NCI-H2107 treated with DMSO at 0.1 percent for 48 hours (cell line): ENCODE results near the gene KIFC3.
"Not testable (repeated sequence)": the region's sequence is repeated elsewhere in the genome, so short reads cannot be mapped to it uniquely, and the experiment has no call there.

ENCODE experiments used
- DNase-seq: peaks from one replicate; lab custom pipeline; 2025; ENCODE audit not compliant: unreplicated experiment; lab: John Stamatoyannopoulos, UW

Gene KIFC3, protein sequence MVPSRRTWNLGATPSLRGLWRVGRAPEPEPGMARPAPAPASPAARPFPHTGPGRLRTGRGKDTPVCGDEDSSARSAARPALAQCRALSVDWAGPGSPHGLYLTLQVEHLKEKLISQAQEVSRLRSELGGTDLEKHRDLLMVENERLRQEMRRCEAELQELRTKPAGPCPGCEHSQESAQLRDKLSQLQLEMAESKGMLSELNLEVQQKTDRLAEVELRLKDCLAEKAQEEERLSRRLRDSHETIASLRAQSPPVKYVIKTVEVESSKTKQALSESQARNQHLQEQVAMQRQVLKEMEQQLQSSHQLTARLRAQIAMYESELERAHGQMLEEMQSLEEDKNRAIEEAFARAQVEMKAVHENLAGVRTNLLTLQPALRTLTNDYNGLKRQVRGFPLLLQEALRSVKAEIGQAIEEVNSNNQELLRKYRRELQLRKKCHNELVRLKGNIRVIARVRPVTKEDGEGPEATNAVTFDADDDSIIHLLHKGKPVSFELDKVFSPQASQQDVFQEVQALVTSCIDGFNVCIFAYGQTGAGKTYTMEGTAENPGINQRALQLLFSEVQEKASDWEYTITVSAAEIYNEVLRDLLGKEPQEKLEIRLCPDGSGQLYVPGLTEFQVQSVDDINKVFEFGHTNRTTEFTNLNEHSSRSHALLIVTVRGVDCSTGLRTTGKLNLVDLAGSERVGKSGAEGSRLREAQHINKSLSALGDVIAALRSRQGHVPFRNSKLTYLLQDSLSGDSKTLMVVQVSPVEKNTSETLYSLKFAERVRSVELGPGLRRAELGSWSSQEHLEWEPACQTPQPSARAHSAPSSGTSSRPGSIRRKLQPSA

DNA sequence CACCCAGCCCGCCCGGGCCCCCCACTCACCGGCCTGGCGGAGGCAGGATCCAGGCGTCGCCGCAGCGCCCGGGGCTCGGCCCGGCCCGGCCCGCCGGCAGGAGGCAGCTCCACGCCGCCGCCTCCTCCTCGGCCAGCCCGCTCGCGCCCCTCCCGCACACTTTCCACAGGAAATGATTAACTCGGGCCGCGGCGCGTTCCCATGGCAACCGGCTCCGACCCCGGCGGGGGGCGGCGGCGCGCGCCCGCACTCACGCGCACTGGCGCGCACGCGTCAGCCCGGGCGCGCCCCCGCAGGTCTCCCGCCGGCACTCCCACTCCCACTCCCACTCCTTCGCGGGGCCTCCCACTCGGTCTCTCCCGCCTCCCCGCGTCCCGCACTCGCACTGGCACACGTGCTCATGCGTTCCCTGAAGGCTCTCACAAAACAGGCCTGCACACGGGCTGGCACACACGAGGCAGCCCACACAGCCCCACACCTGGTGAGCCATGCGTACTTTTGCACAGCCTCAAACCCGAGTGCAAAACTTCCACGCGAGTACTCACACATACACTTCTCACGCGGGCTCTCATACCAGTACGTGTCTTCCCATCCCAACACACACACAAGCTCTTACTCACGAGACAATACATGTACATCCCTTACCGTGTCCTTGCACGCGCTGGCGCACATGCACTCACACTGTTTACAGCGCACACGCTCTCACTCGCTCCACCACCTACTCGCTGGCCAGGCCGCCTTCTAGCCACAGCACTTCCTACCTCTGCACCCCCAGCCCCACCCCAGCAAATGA, at the start of gene KIFC3:
KIFC3 (minus strand) TSS at position 151 of the 793 bp plus-strand sequence. CDS start 4,248 bp downstream, outside the sequence.
- DNase-seq, result no peak

DNA sequence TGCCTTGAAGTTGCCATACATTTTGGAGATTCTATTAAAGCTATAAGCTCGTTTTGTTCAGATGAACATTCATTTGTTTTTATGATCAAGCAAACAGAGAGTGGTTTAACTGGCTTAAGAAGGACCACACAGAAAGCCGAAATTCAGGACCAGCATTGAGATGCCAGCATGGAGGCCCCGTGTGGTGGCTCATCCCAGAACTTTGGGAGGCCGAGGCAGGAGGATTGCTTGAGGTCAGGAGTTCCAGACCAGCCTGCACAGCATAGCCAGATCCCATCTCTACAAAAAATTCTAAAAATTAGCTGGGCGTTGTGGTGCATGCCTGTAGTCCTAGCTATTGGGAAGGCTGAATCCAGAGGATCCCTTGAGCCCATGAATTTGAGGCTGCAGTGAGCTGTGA, 45.9 kb upstream of the KIFC3 start:
- no peak for DNase-seq

DNA sequence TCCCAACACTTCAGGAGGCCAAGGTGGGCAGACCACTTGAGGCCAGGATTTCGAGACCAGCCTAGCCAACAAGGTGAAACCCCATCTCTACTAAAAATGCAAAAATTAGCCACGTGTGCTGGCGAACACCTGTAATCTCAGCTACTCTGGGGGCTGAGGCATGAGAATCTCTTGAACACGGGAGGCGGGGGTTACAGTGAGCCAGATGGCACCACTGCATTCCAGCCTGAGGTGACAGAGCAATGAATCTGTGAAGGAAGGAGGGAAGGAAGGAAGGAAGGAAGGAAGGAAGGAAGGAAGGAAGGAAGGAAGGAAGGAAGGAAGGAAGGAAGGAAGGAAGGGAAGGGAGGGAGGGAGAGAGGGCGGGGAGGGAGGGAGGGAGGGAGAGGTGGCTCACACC, 44.6 kb upstream of the KIFC3 start:
- not testable (repeated sequence) for DNase-seq

DNA sequence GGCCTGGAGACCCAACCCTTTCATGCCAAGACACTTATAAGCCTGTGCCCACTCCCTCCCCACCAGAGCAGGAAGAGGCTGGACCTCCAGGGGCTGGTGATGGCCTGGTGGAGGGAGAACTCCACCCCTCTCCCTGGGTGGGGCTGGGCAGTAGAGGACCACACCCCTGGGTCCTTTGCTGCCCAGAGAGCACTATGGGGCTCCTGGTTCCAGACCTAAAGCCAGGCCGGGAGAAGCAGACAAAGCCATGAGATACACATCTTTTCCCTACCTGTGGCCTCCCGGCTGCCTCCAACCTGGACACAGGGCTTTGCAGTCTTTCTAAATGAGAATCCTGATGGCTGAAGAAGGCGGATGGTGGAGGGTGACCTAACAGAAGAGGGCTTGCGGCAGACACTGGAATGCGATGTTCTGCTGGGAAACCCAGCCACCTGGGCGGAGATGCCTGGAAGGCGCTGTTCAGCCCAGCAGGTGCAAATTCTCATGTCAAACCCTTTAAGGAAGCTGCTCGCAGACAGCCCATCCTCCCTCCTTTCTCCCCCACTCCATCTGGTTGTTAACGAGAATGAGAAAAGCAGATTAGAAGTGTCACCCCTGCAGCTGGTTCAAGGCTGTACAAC, 43.9 kb upstream of the KIFC3 start:
- peak; percentile 72 for DNase-seq

DNA sequence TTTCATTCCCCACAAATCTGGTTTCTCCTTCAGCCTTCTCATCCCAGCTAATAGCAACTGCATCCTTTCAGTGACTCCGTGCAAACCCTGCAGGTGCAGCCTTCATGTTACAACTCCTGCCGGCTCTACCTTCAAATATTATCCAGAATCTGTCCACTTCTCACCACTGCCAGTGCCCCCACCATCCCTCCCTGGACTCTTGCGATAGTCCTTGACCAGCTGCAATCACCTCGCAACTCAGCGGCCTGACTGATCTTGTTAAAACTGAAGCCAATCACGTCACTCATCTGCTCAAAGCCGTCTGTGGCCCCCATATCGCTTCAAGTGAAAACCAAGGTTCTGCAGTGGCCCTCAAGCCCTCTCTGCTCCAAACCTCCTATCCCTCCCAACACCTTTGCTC, 42.8 kb upstream of the KIFC3 start:
- no peak for DNase-seq

DNA sequence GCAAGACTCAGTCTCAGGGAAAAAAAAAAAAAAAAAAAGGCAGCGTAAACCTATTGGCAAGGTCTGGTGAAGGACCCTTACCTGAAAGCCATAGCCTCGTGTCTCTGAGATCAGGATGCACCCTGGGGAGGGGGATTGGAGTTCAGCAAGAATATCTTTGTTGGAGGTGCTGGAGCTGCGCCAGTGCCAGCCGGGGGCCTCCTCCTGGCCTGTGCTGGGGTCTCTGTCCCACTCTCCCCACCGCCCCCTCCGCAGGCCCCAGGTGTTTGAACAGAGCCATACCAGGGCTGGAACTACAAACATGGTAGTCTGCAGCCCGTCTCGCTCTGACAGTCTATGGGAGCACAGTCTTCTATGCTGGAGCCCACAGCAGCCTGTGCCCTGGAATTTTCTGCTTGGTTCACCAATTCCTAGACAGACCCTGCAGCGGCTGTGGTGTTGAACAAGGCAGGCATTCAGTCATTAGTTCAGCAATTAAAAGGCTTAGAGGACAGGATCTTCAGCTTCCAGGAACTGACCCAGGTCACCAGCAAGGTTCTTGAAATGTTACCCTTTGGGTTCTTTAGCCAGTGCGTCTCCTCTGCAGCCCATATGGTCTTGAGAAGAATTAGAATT, 42.2 kb upstream of the KIFC3 start:
- DNase-seq, result no peak

DNA sequence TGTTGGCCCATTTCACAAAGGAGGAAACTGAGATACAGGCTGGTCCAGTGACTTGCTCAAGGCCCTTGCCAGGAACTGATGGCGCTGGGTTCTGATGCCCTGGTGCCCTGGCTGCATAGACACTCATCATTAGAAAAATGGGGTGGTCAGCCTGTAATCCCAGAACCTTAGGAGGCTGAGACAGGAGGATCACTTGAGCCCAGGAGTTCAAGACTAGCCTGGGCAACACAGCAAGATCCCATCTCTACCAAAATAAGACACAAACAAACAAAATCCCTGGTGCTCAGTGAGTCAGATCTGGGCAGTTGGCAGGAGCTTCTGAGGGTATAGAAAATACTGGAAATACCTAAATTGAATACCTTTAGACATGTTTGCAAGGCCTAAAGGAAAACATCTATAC, 41.1 kb upstream of the KIFC3 start:
- no peak for DNase-seq

DNA sequence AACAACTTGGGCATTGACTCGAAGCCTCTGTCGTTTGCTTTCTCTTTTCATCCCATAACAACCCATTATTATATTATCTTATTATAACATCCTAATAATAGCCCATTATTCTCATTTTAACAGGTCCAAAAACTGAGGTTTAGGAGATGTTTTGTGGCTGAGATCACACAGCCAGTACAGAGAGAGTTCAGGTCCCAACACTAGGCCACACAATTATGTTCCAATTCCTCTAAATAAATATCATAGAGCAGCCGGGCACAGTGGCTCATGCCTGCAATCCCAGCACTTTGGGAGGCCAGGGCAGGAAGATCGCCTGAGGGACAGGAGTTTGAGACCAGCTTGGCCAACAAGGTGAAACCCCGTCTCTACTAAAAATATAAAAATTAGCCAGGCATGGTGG, 40.3 kb upstream of the KIFC3 start:
- no peak for DNase-seq

DNA sequence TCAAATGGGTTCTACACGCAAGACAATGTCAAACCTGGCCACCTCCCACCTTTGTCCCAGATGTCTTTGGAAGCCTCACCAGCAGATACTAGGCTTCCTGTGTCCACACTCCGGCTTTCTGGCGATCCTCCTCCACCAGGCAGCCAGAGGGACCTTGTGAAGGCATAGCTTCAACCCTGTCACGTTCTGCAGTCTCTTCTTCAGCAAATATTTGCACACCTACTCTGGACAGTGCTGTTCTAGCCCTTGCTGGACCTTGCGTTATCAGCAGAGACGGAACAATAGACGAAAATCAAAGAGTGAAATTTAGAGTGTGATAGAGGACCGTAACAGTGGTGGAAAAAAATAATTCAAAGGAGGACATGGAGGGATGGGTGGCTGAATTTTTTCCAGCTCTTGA, 38.5 kb upstream of the KIFC3 start:
- no peak for DNase-seq

DNA sequence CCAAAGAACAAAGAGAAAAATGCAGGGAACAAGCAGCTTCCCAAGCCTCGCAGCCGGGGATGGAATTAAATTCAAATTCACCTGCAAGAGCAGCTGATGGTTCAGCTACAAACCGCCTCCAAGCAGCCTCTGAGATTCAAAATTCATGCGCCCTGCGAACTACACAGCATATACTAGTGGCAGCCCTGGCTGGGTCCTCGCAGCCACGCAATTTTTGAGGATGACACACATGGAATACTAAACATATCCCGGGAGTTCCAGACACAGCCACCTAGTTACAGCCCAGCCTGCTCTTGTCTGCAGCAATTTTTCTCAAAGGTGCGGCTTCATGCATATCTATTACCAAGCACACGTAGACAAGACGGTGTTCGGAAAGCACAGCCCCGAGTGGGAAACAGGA, 35.9 kb upstream of the KIFC3 start:
- DNase-seq, result peak; percentile 39

DNA sequence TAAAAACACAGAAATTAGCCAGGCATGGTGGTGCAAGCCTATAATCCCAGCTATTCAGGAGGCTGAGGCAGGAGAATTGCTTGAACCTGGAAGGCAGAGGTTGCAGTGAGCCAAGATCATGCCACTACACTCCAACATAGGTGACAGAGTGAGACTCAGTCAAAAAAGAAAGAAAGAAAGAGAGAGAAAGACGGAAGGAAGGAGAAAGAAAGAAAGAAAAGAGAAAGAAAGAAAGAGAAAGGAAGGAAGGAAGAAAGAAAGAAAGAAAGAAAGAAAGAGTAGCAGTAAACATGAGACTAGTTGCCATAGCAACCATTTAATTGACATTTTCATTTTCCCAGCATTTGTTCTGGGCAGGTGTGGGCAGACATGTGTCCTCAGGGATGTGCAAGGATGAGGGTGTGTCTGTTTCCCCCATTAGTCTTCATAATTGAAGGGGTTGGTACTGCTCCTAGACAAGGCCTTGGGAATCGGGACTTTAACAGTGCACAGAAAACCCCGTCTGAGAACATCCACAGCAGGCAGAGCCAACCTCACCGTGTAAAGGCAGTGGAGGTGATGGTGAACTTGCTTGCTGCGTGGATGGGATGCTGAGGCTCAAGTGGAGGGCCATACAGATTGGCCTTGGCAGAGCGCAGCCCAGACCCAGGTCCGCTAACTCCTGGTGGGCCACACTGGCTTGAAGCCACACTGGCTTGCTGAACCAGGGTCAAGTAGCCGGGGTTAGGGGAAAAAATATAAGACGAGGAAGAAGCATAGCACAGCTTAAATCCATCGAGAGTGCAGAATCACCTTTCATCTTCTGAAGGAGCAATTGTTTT, 35.2 kb upstream of the KIFC3 start:
- DNase-seq, result peak; percentile 22

DNA sequence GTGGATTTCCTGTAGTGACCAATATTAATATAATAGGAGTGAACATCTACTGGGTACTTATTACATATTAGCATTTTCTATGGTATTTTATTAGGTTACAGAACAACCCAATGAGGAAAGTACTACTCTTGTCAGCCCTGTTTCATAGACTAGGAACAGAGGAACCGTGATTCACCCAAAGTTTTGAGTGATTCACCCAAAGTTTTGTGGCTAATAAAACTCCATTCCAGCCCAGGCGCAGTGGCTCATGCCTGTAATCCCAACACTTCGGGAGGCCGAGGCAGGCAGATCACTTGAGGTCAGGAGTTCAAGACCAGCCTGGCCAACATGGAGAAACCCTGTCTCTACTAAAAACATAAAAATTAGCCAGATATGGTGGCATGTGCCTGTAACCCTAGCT, 33.1 kb upstream of the KIFC3 start:
- DNase-seq, result not testable (repeated sequence)

DNA sequence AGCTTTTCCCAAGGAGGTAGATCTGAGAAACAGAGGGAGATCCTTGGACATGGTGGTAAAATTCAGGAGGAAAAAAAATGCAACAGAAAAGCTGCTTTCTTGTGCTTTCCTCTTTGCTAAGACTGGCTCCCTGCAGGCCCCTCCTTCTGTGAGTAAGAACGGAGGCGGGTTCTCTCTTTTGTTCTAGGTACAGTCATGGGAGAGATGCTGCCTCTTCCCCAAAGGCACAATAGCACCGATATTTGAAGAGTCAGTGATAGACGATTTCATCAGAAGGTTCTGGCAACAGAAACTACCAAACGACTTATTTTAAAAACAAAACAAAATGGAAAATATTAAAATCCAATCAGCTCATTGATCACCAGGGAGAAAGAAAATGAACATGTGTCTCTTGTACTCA, 32.6 kb upstream of the KIFC3 start:
- DNase-seq, result no peak

DNA sequence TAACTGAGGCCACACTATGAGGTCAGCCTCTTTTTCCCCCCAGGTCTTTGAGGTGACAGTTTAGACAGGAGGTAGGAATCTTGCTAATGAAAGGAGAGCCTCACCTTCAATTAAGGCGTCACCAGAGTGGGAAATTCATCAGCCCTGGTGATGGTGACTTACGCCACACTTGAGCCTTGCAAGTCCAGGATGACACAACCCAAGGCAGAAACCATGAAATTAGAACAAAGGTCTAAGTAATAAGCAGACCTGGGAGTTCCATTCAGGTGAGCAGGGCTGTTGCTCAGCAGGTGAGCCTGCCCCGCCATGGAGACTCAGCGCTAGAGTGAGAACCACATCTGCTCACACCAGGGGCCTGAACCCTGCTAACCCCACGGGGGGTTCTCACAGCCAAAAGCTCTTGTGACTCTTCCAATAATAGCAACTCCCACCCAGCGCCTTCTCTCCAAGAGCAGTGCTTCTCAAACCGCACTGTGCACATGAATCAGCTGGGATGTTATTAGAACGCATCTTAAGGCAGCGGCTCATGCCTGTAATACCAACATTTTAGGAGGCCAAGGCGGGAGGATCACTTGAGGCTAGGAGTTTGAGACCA, 28.7 kb upstream of the KIFC3 start:
- no peak for DNase-seq

DNA sequence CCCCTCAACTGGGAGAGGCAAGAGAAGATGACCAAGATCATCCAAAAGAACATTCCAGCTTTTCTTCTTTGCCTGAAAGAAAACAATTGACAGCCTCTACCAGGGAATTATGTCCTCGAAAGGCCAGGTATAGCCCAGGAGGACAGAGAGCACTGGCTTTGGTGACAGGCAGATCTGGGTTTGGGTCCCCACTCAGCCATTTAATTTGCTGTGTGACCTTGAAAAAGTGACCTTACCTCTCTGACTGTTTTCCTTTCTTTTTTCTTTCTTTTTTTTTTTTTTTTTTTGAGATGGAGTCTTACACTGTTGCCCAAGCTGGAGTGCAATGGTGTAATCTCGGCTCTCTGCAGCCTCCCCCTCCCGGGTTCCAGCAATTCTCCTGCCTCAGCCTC, 27.7 kb upstream of the KIFC3 start:
- no peak for DNase-seq

DNA sequence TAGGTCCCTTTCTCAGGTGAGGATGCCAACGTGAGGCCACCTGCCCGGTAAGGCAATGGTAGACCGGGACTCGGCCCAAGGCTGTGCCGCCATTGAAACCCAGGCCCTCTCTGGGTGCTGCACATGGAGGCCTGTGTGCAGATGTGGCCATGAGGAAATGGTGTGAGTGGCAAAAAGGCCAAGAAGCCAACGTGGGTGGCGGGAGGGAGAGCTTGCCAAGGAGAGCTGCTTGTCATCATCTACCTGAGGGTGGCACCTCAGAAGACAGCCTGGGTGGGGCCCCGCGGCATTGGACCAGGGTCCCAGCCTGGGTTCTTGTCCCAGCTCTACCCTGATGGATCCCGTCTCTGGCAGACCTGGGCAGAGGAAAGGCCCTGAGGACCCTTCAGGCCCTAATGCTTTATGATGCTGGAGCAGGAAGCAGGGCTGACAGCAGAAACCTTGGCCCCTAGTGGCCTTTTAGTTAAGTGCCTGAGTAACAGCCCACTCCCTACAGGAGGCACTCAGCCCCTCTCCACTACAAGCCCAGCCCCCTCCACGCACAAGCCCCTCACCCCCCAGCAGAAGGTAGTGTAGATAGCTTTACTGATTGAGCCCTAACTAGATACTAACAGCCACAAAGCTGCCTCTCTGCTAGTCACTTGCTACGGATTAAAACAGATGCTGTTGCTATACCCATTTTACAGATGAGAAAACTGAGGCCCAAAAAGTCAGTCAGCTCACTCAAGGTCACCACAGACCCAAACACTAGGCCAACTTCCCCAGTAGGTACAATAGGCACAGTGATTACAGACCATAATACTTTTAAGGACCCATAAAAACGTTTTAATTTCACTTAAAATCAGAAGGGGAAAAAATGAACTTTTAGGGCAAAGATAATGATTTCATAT, 26.2 kb upstream of the KIFC3 start:
- no peak for DNase-seq

DNA sequence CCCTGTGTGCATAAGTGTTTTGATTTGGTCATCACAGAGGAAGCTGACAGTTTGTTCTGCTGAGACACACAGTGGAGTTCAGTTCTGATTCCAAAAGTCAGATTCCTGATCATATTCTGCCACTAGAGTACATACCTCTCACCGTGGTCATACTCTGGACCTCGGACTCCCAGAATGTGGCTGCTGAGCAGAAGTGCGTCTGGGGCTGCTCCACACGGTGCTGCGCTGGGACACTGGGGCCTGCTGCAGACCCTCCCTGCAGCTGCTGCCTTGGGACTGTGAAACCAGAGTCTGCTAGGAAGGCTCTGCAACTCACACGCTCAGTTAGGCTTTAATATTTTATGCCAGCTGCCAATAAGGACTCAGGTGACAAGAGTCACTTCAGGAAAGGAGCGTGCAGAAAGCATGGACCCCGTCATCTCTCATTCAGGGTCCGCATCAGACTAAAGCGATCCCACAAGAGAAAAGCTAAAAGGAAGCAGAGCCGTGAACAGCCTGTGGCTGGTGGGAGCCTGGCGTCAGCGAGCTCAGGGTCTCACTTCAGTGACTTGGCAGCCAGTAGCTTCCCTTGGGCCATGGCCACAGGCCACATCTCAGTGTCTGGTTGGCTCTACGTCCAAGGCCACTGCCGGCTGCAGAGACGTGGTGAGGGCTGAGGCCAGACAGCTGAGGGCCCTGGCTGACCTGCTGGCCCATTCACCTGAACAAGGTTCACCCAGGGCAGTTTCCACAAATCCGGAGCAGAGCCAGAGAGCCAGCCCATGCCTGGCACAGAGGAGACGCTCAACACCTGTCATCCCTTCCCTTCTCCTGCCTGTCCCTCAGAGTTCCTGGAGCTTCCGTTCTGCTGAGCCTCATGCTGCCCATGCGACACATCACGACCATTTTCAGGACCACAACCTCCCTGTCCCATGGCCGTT, 24.7 kb upstream of the KIFC3 start:
- DNase-seq, result no peak
